Measurements from ENCODE around the gene EXOC3L2.
"Not testable (repeated sequence)": the region's sequence is repeated elsewhere in the genome, so short reads cannot be mapped to it uniquely, and the experiment has no call there.

EXOC3L2 gene

GRCh38 chr19:45255611-45256157, 10.5 kb upstream of the EXOC3L2 start:
- no peak for DNase-seq

GRCh38 chr19:45254044-45254531, 8.9 kb upstream of the EXOC3L2 start:
- DNase-seq = no peak

GRCh38 chr19:45253396-45254027, 8.3 kb upstream of the EXOC3L2 start:
- DNase-seq = no peak

- DNase-seq = no peak
These were observed 6.5 kb upstream of the EXOC3L2 start for GRCh38 chr19:45251452-45252354.

- no peak for DNase-seq
These were observed 5.7 kb upstream of the EXOC3L2 start, which contains the start of gene MARK4 for GRCh38 chr19:45250832-45251451. Gene MARK4 (plus strand): TSS chr19:45251271. CDS start chr19:45251589, 318 bp downstream.

GRCh38 chr19:45250216-45250831, 5.1 kb upstream of the EXOC3L2 start:
- DNase-seq = no peak

GRCh38 chr19:45249261-45250033, 4.2 kb upstream of the EXOC3L2 start:
- DNase-seq = no peak

GRCh38 chr19:45247136-45247535, 1.9 kb upstream of the EXOC3L2 start:
- DNase-seq = no peak

- no peak for DNase-seq
These were observed 619 bp upstream of the EXOC3L2 start for GRCh38 chr19:45245826-45246225.

GRCh38 chr19:45244133-45244794, 943 bp downstream of the EXOC3L2 start:
- no peak for DNase-seq

- DNase-seq = no peak
These were observed 2.0 kb downstream of the EXOC3L2 start for GRCh38 chr19:45243144-45243732.

GRCh38 chr19:45238556-45238955, 6.7 kb downstream of the EXOC3L2 start:
- no peak for DNase-seq

- DNase-seq = no peak
These were observed 9.7 kb downstream of the EXOC3L2 start for GRCh38 chr19:45235485-45235884.

GRCh38 chr19:45234089-45234869, 10.9 kb downstream of the EXOC3L2 start:
- no peak for DNase-seq

- DNase-seq = no peak
These were observed 13.3 kb downstream of the EXOC3L2 start for GRCh38 chr19:45231891-45232290.

GRCh38 chr19:45229056-45229455, 16.2 kb downstream of the EXOC3L2 start:
- not testable (repeated sequence) for DNase-seq

GRCh38 chr19:45224645-45225044, 20.6 kb downstream of the EXOC3L2 start:
- no peak for DNase-seq

GRCh38 chr19:45223879-45224278, 21.3 kb downstream of the EXOC3L2 start:
- DNase-seq = no peak

GRCh38 chr19:45222724-45223123, 22.5 kb downstream of the EXOC3L2 start:
- DNase-seq = no peak

Measured in NCI-H1436 treated with DMSO at 0.1 percent for 48 hours (cell line).